SH-SY5Y (cell line): ENCODE data around the gene GNA15.

Experiments
- GATA2 ChIP-seq: IDR thresholded peaks from 2 replicates; pipeline ENCODE4 v1.6.1; 2011; ENCODE audit warnings: mild to moderate bottlenecking, low read depth, low read length
- GATA3 ChIP-seq: IDR thresholded peaks from 2 replicates; pipeline ENCODE4 v1.6.1; 2011; ENCODE audit warnings: low read depth, mild to moderate bottlenecking, low read length, moderate library complexity

- TF ChIP-seq GATA2 (no peak), GATA3 (no peak)
Measured at GRCh38 chr19:3109491-3109890, 26.3 kb upstream of the GNA15 start.
